Keratinocyte (primary cell): ENCODE measurements around the gene ABLIM2. TPM values are rescaled to one million over a fixed set of nuclear protein-coding genes. Genes with fewer than 3 reads are reported as not detected.

Experiments used
- DNase-seq: peaks from one replicate; pipeline ENCODE4 v3.0.0-alpha.2; 2011; ENCODE audit warnings: low read depth, missing footprints, low spot score
- FAIRE-seq: peaks from 2 replicates; lab custom pipeline; 2011; peaks lifted over from hg19 to GRCh38; lab: Jason Lieb, UNC
- H2AFZ ChIP-seq: 2 replicates; pipeline ENCODE4 v1.6.0; 2012; ENCODE audit warnings: low read length, control low read depth, inconsistent platforms; ENCODE audit not compliant: control insufficient read depth
- H3K27ac ChIP-seq: 2 replicates; pipeline ENCODE4 v1.5.1; 2011; ENCODE audit warnings: low read length; ENCODE audit not compliant: control insufficient read depth, insufficient read depth
- H3K27me3 ChIP-seq: 3 replicates; pipeline ENCODE4 v1.6.0; 2011; ENCODE audit warnings: low read length; ENCODE audit not compliant: control insufficient read depth, insufficient read depth; ENCODE audit errors: extremely low read depth
- H3K36me3 ChIP-seq, 2 experiments: 2 replicates in 1 of 2; 3 replicates in 1 of 2; pipeline ENCODE4 v1.5.1; 2011; ENCODE audit warnings: low read length in 2 of 2, mild to moderate bottlenecking in 1 of 2; ENCODE audit not compliant: control insufficient read depth in 2 of 2, insufficient read depth in 2 of 2; ENCODE audit errors: extremely low read depth in 1 of 2
- H3K4me1 ChIP-seq: 3 replicates; pipeline ENCODE4 v1.5.1; 2011; ENCODE audit warnings: low read length; ENCODE audit not compliant: control insufficient read depth, insufficient read depth; ENCODE audit errors: extremely low read depth
- H3K4me2 ChIP-seq: 3 replicates; pipeline ENCODE4 v1.6.0; 2011; ENCODE audit warnings: low read depth, low read length; ENCODE audit not compliant: control insufficient read depth, insufficient read depth; ENCODE audit errors: extremely low read depth
- H3K4me3 ChIP-seq, 3 experiments: fragments of 200-600 bp in 1 of 3; sonication (generic) in 1 of 3; 2 replicates in 2 of 3; 3 replicates in 1 of 3; pipeline ENCODE4 v1.5.1; 2011 to 2016; ENCODE audit warnings: low read length in 3 of 3, mild to moderate bottlenecking in 3 of 3, control low read depth in 2 of 3, inconsistent platforms in 1 of 3, low read depth in 1 of 3, mixed read lengths in 1 of 3, mixed run types in 1 of 3, moderate library complexity in 1 of 3; ENCODE audit not compliant: control insufficient read depth in 2 of 3, insufficient read depth in 2 of 3; ENCODE audit errors: extremely low read depth in 1 of 3
- H3K79me2 ChIP-seq: 2 replicates; pipeline ENCODE4 v1.6.0; 2012; ENCODE audit warnings: low read length; ENCODE audit not compliant: control insufficient read depth, insufficient read depth
- H3K9ac ChIP-seq: 3 replicates; pipeline ENCODE4 v1.6.0; 2011; ENCODE audit warnings: low read length; ENCODE audit not compliant: control insufficient read depth, insufficient read depth; ENCODE audit errors: extremely low read depth
- H3K9me1 ChIP-seq: 3 replicates; pipeline ENCODE4 v1.6.0; 2011; ENCODE audit warnings: low read length; ENCODE audit not compliant: control insufficient read depth, insufficient read depth; ENCODE audit errors: extremely low read depth
- H3K9me3 ChIP-seq: 2 replicates; pipeline ENCODE4 v1.5.1; 2012; ENCODE audit warnings: low read depth, low read length; ENCODE audit not compliant: control insufficient read depth
- H4K20me1 ChIP-seq: 3 replicates; pipeline ENCODE4 v1.6.0; 2011; ENCODE audit warnings: low read length; ENCODE audit not compliant: control insufficient read depth, insufficient read depth; ENCODE audit errors: extremely low read depth
- EZH2 ChIP-seq: IDR thresholded peaks from one replicate; pipeline ENCODE4 v1.6.1; 2012; ENCODE audit warnings: inconsistent platforms, mild to moderate bottlenecking, low read length, moderate library complexity
- dilution Hi-C: fragments of 300-500 bp; cut with MboI; formaldehyde crosslinking; loops from one replicate; pipeline ENCODE4 v1.7.0; 2020; ENCODE audit warnings: low sequenced_read_pairs; ENCODE audit not compliant: extremely low pct_ligation_motif_present
- polyA plus RNA-seq, 5 experiments: library from polyadenylated mRNA; depleted of rRNA in 3 of 5; stranded (reverse) in 3 of 5; stranded (forward) in 1 of 5; unstranded in 1 of 5; fragments of >200 nt; gene quantifications; 1 replicate in 1 of 5; 2 replicates in 3 of 5; 3 replicates in 1 of 5; pipeline versions ENCODE4 v1.2.1 to v1.2.3, GENCODE V29; 2011 to 2012; ENCODE audit warnings: missing spikeins in 2 of 5, low read depth in 1 of 5, low replicate concordance in 1 of 5
- TF ChIP-seq, protein P1 (sequence below), 3 experiments: IDR thresholded peaks in 1 of 3; conservative IDR thresholded peaks in 1 of 3; optimal IDR thresholded peaks in 1 of 3; 2 replicates in 2 of 3; 3 replicates in 1 of 3; pipeline versions ENCODE3 to v1.5.1; 2011; ENCODE audit warnings: low read length in 3 of 3, mild to moderate bottlenecking in 3 of 3, moderate library complexity in 2 of 3, control low read depth in 1 of 3, inconsistent platforms in 1 of 3; ENCODE audit not compliant: insufficient read depth in 2 of 3; ENCODE audit errors: extremely low read depth in 1 of 3

ABLIM2 gene
- polyA plus RNA-seq, 1 donor (not counting 4 experiments of a cell fraction or from before 2014, with no cell fraction given), result 0.94 TPM

DNA sequence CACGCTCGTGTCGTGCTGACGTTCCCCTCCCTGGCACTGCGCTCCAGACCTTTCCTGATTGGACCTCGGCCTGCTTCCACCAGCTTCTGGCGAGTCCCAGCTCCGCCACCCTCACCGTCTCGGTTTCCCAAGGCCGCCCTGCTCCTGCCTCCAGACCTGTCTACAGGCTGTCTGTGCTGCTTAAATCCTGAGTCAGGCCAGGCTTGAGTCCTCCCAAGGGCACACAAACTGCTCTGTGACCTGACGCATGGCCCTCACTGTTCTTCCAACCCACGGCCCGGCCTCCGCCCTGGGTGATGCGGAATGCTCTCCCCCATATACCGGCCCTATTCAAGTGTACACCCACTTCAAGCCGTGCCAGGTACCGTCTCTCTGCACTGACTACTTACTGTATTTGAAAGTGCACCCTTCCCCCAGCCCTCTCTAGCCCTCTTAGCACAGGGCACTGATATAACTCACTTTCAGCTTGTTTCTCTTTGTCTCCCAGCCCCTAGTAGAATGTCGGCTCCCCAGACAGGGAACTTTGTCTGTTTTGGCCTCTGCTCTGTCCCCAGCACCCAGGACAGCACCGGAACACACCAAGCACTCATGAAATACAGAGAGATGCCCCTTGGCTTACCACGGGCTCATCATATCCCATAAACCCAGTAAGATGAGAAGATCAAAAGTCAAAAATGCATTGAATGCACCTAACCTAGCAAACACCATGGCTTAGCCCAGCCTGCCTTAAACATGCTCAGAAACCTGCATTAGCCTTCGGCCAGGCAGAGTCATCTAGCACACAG, 155.9 kb downstream of the ABLIM2 start:
- Histone ChIP-seq H4K20me1 (no peaks in the 10 kb centered on the region), H3K4me2 (no peak overlapping the region), H2AFZ (no peak overlapping the region), H3K27ac (no peak overlapping the region), H3K9ac (no peak overlapping the region), H3K9me1 (no peaks in the 10 kb centered on the region), H3K4me3 (no peak overlapping the region), H3K4me1 (no peaks in the 10 kb centered on the region), H3K79me2 (no peaks in the 10 kb centered on the region), H3K27me3 (peaks cover 43% of the 10 kb centered on the region), H3K36me3 (no peaks in the 10 kb centered on the region), H3K9me3 (no peaks in the 10 kb centered on the region)
- FAIRE-seq (no peak), DNase-seq (no peak)
- TF ChIP-seq, protein P1, sequence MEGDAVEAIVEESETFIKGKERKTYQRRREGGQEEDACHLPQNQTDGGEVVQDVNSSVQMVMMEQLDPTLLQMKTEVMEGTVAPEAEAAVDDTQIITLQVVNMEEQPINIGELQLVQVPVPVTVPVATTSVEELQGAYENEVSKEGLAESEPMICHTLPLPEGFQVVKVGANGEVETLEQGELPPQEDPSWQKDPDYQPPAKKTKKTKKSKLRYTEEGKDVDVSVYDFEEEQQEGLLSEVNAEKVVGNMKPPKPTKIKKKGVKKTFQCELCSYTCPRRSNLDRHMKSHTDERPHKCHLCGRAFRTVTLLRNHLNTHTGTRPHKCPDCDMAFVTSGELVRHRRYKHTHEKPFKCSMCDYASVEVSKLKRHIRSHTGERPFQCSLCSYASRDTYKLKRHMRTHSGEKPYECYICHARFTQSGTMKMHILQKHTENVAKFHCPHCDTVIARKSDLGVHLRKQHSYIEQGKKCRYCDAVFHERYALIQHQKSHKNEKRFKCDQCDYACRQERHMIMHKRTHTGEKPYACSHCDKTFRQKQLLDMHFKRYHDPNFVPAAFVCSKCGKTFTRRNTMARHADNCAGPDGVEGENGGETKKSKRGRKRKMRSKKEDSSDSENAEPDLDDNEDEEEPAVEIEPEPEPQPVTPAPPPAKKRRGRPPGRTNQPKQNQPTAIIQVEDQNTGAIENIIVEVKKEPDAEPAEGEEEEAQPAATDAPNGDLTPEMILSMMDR (optimal IDR thresholded peaks at IDR 0.05 in 1 of 3, IDR thresholded peaks at IDR 0.05 in 1 of 3, conservative IDR thresholded peaks at IDR 0.05 in 1 of 3; ENCODE audit: extremely low read depth in 1 of 3, insufficient read depth in 2 of 3, low read length in 3 of 3), result no peak
- no peak for TF ChIP-seq EZH2
- dilution Hi-C loops, result no loop called here

DNA sequence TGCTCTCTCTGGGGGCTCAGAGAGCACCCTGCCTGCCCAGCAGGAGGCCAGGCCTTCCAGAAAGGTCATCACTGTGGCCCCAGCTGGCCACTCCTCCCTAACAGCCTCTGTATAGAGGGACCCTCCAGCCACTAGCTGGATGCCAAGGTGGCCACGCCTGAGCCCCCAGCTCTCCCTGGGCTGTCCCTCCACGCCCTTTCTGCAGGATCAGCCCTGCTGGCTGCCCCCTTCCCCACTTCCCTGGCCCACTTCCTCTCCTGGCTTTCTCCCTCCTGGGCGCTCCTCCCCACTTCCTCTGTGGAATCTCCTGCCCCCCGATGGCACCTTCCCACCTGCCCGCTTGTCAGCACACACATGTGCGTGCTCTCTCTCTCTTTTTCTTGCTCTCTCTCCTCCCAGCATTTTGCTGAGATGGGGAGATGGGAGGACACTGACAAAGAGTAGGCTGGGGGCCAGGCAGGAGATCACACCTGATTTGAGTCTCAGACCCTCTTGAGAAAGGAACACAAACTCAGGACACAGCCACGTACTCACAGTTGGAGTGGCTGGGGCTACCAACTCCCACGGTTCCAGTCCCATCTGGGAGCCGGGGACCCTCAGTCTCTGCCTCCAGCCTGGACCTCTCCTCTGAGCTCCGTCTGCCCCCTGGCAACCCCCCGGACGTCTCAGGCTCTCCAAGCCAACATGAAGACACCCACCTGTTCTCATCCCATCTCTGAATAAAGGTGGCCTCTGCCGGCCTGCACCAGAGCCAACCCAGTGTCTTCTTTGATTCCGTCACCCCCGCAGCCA, 156.9 kb downstream of the ABLIM2 start:
- H3K27ac ChIP-seq, result no peak overlapping the region
- no peak for DNase-seq
- no peaks in the 10 kb centered on the region for H4K20me1 ChIP-seq
- H3K4me1 ChIP-seq, result no peaks in the 10 kb centered on the region
- H3K79me2 ChIP-seq, result no peaks in the 10 kb centered on the region
- peaks cover 37% of the 10 kb centered on the region for H3K27me3 ChIP-seq
- TF ChIP-seq, protein P1 (optimal IDR thresholded peaks at IDR 0.05 in 1 of 3, IDR thresholded peaks at IDR 0.05 in 1 of 3, conservative IDR thresholded peaks at IDR 0.05 in 1 of 3; ENCODE audit: extremely low read depth in 1 of 3, insufficient read depth in 2 of 3, low read length in 3 of 3), result no peak
- TF ChIP-seq EZH2, result no peak
- no peak overlapping the region for H3K9ac ChIP-seq
- no peak for FAIRE-seq
- no peak overlapping the region for H3K4me3 ChIP-seq
- H3K4me2 ChIP-seq, result no peak overlapping the region
- no peak overlapping the region for H2AFZ ChIP-seq
- no peaks in the 10 kb centered on the region for H3K9me1 ChIP-seq
- dilution Hi-C loops, result no loop called here
- H3K9me3 ChIP-seq, result no peaks in the 10 kb centered on the region
- no peaks in the 10 kb centered on the region for H3K36me3 ChIP-seq
